ENCODE results near the gene HRH3.

The HRH3 gene

GRCh38 chr20:62228982-62229545 is 9.0 kb upstream of the HRH3 start:
- no peak for DNase-seq

GRCh38 chr20:62227977-62228958 is 8.2 kb upstream of the HRH3 start:
- no peak for DNase-seq

- no peak for DNase-seq
Observed at GRCh38 chr20:62227591-62227976, 7.5 kb upstream of the HRH3 start.

GRCh38 chr20:62226707-62227590 is 6.9 kb upstream of the HRH3 start:
- no peak for DNase-seq

GRCh38 chr20:62225820-62226635 is 6.0 kb upstream of the HRH3 start:
- DNase-seq: no peak

GRCh38 chr20:62225026-62225425 is 4.9 kb upstream of the HRH3 start:
- no peak for DNase-seq

- no peak for DNase-seq
Observed at GRCh38 chr20:62224113-62224855, 4.2 kb upstream of the HRH3 start.

GRCh38 chr20:62223571-62223970 is 3.5 kb upstream of the HRH3 start:
- DNase-seq: no peak

- DNase-seq: no peak
Observed at GRCh38 chr20:62222972-62223371, 2.9 kb upstream of the HRH3 start.

GRCh38 chr20:62222266-62222850 is 2.3 kb upstream of the HRH3 start:
- no peak for DNase-seq

GRCh38 chr20:62220666-62221568 is 839 bp upstream of the HRH3 start:
- DNase-seq: no peak

GRCh38 chr20:62219101-62219991 is 732 bp downstream of the HRH3 start:
- DNase-seq: no peak

GRCh38 chr20:62217913-62218773 is 1.9 kb downstream of the HRH3 start:
- DNase-seq: no peak

- no peak for DNase-seq
Observed at GRCh38 chr20:62216636-62217566, 3.2 kb downstream of the HRH3 start.

GRCh38 chr20:62215991-62216635 is 4.0 kb downstream of the HRH3 start:
- no peak for DNase-seq
